Fibroblast of the conjunctiva (primary cell): ENCODE data around the gene CDKN1A.

ENCODE experiments used
- DNase-seq: peaks from one replicate; pipeline ENCODE4 v3.0.0-alpha.2; 2010; ENCODE audit warnings: low read depth

The CDKN1A gene

GRCh38 chr6:36677059-36677749, 1.3 kb upstream of the CDKN1A start:
- DNase-seq, result no peak

- no peak for DNase-seq
These were observed 594 bp upstream of the CDKN1A start for GRCh38 chr6:36677753-36678487.

GRCh38 chr6:36679043-36679833, 724 bp downstream of the CDKN1A start:
- DNase-seq, result no peak

- no peak for DNase-seq
These were observed 4.0 kb downstream of the CDKN1A start for GRCh38 chr6:36682328-36683144.

GRCh38 chr6:36683145-36683655, 4.7 kb downstream of the CDKN1A start:
- DNase-seq, result no peak

GRCh38 chr6:36683656-36684446, 5.3 kb downstream of the CDKN1A start:
- DNase-seq, result no peak

- DNase-seq, result no peak
These were observed 5.9 kb downstream of the CDKN1A start for GRCh38 chr6:36684447-36684812.

GRCh38 chr6:36685166-36685924, 6.8 kb downstream of the CDKN1A start:
- DNase-seq, result no peak

- no peak for DNase-seq
These were observed 7.6 kb downstream of the CDKN1A start for GRCh38 chr6:36685926-36686667.

- DNase-seq, result no peak
These were observed 8.4 kb downstream of the CDKN1A start for GRCh38 chr6:36686668-36687513.

- no peak for DNase-seq
These were observed 9.7 kb downstream of the CDKN1A start for GRCh38 chr6:36688063-36688738.

GRCh38 chr6:36688739-36689075, 10.2 kb downstream of the CDKN1A start:
- DNase-seq, result no peak

- no peak for DNase-seq
These were observed 12.5 kb downstream of the CDKN1A start for GRCh38 chr6:36691011-36691410.

GRCh38 chr6:36691612-36692011, 13.1 kb downstream of the CDKN1A start:
- no peak for DNase-seq

GRCh38 chr6:36692220-36692619, 13.7 kb downstream of the CDKN1A start:
- DNase-seq, result no peak

- DNase-seq, result no peak
These were observed 14.6 kb downstream of the CDKN1A start for GRCh38 chr6:36692861-36693702.

- no peak for DNase-seq
These were observed 16.1 kb downstream of the CDKN1A start for GRCh38 chr6:36694616-36695015.
